ENCODE results near the gene BUD23.
A peak's percentile ranks its signal among the peaks of the same experiment; 100 is the strongest.
"Not testable (repeated sequence)": the region's sequence is repeated elsewhere in the genome, so short reads cannot be mapped to it uniquely, and the experiment has no call there.

The BUD23 gene

DNA sequence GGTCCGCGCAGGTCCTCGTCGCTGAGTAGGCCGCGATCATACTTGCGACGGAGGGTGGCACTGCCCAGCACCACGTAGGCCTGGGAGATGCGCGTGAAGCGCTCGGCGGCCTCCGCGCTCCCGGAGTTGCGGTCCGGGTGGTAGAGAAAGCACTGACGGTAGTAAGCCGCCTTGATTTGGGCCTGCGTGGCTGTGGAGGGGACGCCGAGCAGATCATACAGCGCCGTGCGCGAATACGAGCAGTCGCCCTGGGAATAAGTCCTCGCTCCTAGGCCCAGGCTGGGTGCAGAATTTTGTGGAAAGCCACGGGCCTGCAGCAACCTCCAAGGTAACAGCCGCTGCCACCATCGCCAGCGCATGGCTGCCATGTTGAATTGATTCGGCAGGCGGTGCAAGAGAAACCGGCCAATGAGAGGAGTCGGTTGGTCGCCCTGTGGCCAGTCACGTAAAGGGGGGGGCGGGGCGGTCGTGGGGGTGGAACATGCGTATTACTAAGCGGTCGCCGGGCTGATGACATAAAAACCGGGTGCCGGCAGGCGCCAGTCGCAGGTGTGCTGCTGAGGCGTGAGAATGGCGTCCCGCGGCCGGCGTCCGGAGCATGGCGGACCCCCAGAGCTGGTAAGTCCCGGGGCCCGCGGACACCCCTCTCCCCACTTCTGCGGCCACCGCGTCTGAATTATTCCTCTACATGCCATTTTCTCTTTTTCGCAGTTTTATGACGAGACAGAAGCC, at the start of gene BUD23, which contains the start of gene DNAJC30:
Gene BUD23 (plus strand): TSS at position 542 of the 732 bp plus-strand sequence. CDS start 29 bp downstream, at position 571.
Gene DNAJC30 (minus strand): TSS at position 398 of the 732 bp plus-strand sequence. CDS start 30 bp downstream, at position 368.
- in situ Hi-C loops (cut with HindIII; ENCODE audit: low pct_ligation_motif_present, low pct_unique_long_range_greater_than_20kb, low sequenced_read_pairs), result no loop called here

DNA sequence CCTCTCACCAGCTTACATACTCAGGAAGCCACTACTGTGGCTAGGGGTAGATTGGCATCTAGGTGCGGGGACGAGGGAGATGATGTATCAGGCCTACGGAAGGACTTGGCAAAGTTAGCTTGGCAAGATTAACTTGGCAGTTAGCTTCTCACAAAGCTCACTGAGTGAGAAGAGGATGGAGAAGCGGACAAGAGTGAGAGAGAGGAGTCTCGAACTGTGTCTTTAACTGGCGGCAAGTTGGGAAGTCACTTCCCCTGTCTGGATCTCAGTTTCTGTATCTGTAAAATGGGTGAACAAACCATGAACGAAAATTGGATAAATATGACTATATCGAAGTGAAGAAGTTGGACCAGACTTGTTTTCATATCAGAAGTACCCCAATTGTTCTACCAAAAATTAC, 49.6 kb upstream of the BUD23 start:
- in situ Hi-C loops (cut with HindIII; ENCODE audit: low pct_ligation_motif_present, low pct_unique_long_range_greater_than_20kb, low sequenced_read_pairs), result no loop called here
- no peak for DNase-seq

More for the DNA sequence above, at the start of gene BUD23, which contains the start of gene DNAJC30:
- DNase-seq, result peak; percentile 97

- in situ Hi-C loops (cut with HindIII; ENCODE audit: low pct_ligation_motif_present, low pct_unique_long_range_greater_than_20kb, low sequenced_read_pairs), result no loop called here
- DNase-seq, result no peak
These were observed 47.8 kb upstream of the BUD23 start for GRCh38 chr7:73635428-73636200.

DNA sequence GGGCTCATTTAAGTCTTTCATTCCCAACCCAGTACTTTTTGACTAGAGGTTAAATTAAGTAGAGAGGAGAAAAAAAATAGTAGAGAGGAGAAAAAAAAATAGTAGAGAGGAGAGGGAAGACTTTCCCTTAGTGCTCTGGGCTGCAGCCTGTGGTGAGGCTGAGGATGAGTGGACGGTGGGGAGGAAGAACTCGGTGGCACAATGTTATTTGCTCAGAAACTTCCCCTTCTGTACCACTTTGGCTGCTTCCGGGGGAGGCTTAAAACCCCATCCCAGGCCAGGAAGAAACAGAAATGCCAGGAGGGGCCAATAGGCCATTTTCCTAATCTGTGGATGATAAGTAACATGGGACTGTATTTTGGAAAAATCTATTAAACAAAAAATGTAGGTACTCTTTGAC, 44.5 kb upstream of the BUD23 start:
- no peak for DNase-seq
- in situ Hi-C loops (cut with HindIII; ENCODE audit: low pct_ligation_motif_present, low pct_unique_long_range_greater_than_20kb, low sequenced_read_pairs), result no loop called here

DNA sequence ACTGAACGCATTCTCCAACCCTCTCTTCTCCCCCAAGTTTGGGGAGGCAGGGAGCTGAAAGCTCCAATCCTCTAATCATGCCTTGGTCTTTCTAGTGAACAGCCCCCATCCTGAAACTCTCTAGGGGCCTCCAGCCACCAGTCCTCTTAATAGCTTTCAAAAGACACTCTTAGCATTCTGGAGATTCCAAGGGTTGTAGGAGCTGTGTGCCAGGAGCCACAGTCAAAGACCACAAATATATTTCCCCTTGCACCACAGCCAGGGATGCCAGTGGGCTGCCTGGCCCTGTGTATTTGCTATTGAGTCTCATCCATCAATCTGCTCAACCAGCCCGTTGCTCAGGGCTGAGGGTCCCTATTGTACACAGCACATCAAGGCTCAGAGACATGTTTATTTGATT, 40.6 kb upstream of the BUD23 start:
- in situ Hi-C loops (cut with HindIII; ENCODE audit: low pct_ligation_motif_present, low pct_unique_long_range_greater_than_20kb, low sequenced_read_pairs), result no loop called here
- no peak for DNase-seq

- DNase-seq, result no peak
- in situ Hi-C loops (cut with HindIII; ENCODE audit: low pct_ligation_motif_present, low pct_unique_long_range_greater_than_20kb, low sequenced_read_pairs), result no loop called here
These were observed 38.6 kb upstream of the BUD23 start for GRCh38 chr7:73644688-73645286.

DNA sequence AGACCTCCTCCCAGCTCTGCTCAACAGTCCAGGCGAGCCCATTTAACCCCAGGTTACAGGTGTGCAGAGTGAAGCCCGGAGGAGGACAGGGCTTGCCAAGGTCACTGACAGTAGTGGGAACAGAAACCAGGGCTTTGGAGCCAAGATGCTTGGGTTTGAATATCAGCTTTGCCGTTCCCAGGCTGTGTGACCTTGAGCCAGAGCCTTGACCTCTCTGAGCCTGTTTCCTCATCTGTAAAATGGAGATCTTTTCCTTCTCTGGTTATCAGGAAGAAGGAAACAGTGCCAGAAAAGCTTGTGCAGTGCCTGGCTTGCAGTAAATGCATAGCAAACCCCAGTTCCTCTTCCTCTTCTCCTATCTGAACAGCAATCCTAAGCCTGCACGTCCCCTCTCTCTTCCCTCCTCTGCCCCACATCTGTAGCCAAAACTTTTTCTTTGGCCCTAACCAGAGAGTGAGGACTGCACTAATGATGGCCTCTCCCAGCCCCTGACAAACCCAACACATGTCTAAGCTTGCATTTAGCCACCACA, 37.7 kb upstream of the BUD23 start:
- in situ Hi-C loops (cut with HindIII; ENCODE audit: low pct_ligation_motif_present, low pct_unique_long_range_greater_than_20kb, low sequenced_read_pairs), result no loop called here
- no peak for DNase-seq

DNA sequence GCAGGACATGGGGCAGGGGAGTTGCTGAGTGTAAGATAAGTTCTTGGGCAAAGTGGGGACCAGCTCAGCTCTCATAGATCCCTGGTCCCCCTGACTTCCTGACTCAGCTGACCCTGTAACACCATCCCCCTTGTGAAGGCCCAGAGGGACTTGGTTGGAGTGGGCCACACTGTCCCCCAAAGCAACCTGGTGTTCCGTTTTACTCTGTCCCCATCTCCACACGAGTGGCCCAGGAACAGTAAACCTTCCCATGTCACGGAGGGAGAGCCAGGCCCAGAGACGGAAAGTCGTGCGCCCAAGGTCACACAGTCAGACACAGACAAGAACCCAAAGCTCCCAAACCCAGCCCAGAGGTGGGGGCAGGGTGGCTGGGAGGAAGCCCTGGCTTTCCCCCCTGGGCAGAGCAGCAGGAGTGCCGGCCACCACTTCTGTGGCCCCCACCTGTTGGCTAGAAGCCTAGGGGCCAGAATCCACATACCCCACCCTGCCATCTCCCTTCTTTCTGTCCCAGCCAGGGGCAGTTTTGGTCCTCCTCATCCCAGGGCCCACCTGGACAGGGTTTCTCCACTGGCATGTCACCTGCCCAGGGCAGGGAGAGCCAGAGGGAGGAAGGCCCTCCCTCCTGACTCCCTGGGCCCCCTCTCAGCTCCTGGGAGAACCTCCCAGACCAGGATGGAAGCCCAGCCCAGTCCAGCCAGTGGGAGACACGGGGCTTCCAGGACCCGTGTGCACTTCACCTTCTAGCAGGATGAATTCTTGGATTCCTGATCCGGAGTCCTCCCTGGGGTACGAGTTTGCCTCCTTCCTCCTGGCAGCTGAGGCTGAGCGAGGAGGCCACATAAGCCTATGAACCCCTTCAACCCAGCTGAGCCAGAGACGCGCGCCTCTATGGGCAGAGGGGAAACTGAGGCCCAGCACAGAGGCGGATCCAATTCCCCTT, 36.3 kb upstream of the BUD23 start:
- in situ Hi-C loops (cut with HindIII; ENCODE audit: low pct_ligation_motif_present, low pct_unique_long_range_greater_than_20kb, low sequenced_read_pairs), result no loop called here
- DNase-seq, result no peak

- peak; percentile 36 for DNase-seq
These were observed 35.4 kb upstream of the BUD23 start for GRCh38 chr7:73647725-73648592.

GRCh38 chr7:73648593-73649332, 34.6 kb upstream of the BUD23 start:
- DNase-seq, result no peak
- in situ Hi-C loops (cut with HindIII; ENCODE audit: low pct_ligation_motif_present, low pct_unique_long_range_greater_than_20kb, low sequenced_read_pairs), result no loop called here

More at GRCh38 chr7:73647725-73648592, 35.4 kb upstream of the BUD23 start:
- in situ Hi-C loops (cut with HindIII; ENCODE audit: low pct_ligation_motif_present, low pct_unique_long_range_greater_than_20kb, low sequenced_read_pairs), result no loop called here

DNA sequence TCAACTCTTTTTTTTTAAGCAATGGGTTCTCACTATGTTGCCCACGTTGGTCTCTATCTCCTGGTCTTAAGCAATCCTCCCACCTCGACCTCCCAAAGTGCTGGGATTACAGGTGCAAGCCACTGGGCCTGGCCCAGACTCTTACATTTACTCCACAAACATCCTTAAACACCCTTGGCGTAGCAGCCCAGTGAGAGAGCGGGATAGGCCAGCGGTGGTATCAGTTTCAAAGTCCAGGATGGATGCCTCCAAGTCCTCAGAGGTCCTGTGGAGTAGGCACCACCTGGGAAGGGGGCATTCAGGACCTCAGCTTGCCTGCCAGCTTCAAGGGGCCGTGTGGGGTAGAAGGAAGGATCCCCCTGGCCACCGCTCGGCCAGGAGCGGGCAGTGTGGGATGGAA, 33.8 kb upstream of the BUD23 start:
- in situ Hi-C loops (cut with HindIII; ENCODE audit: low pct_ligation_motif_present, low pct_unique_long_range_greater_than_20kb, low sequenced_read_pairs), result no loop called here
- no peak for DNase-seq

DNA sequence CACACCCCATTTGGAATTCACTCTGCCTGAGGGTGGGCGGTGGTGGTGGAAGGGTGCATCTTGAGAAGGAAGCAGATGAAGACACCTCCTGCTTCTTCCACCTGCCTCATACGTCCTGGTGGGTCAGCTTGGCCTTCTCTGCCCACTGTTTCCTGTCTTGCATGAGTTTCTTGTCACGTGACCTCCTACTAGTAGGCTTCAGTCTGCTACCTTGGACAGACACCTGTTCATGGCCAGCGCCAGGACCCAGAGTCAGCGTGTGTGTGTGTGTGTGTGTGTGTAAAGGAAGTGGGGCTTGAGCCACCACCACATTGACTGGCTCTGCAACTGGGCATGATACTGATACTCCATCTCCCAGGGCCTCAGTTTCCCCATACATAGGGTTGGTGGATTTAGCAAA, 32.9 kb upstream of the BUD23 start:
- in situ Hi-C loops (cut with HindIII; ENCODE audit: low pct_ligation_motif_present, low pct_unique_long_range_greater_than_20kb, low sequenced_read_pairs), result no loop called here
- DNase-seq, result no peak

GRCh38 chr7:73652541-73652949, 30.9 kb upstream of the BUD23 start:
- in situ Hi-C loops (cut with HindIII; ENCODE audit: low pct_ligation_motif_present, low pct_unique_long_range_greater_than_20kb, low sequenced_read_pairs), result no loop called here

GRCh38 chr7:73655309-73655708, 28.1 kb upstream of the BUD23 start:
- in situ Hi-C loops (cut with HindIII; ENCODE audit: low pct_ligation_motif_present, low pct_unique_long_range_greater_than_20kb, low sequenced_read_pairs), result not testable (repeated sequence)

More at GRCh38 chr7:73652541-73652949, 30.9 kb upstream of the BUD23 start:
- DNase-seq, result no peak

DNA sequence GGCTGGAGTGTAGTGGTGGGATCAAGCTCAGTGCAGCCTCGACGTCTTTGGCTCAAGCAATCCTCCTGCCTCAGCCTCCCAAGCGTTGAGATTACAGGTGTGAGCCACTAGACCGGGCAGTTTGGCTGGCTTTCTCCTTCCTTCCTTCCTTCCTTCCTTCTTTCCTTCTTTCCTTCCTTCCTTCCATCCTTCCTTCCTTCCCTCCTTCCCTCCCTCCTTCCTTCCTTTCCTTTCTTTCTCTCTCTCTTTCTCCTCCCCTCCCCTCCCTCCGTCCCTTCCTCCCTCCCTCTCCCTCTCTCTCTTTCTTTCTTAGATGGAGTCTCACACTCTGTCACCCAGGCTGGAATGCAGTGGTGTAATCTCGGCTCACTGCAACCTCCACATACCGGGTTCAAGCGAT, 23.4 kb upstream of the BUD23 start:
- DNase-seq, result no peak
- in situ Hi-C loops (cut with HindIII; ENCODE audit: low pct_ligation_motif_present, low pct_unique_long_range_greater_than_20kb, low sequenced_read_pairs), result no loop called here

More at GRCh38 chr7:73655309-73655708, 28.1 kb upstream of the BUD23 start:
- DNase-seq, result not testable (repeated sequence)

DNA sequence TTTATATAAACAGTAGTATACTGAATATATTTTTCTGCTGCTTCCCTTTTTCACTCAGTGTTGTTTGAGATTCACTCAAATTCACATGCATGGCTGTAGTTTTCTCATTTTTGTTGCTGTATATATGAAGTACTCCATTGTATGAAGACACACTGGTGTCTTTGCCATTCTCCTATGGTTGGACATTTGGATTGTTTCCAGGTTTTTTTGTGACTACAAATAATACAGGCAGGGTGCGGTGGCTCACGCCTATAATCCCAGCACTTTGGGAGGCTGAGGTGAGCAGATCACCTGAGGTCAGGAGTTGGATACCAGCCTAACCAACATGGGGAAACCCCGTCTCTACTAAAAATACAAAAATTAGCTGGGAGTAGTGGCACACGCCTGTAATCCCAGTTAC, 22.8 kb upstream of the BUD23 start:
- DNase-seq; in situ Hi-C loops (cut with HindIII; ENCODE audit: low pct_ligation_motif_present, low pct_unique_long_range_greater_than_20kb, low sequenced_read_pairs): not testable (repeated sequence)
